UCSD-AML1 (cell line): ENCODE results near the gene EPHA8.

Source experiments
- DNase-seq: peaks from one replicate; lab custom pipeline; 2025; ENCODE audit not compliant: unreplicated experiment; lab: John Stamatoyannopoulos, UW

EPHA8 gene

GRCh38 chr1:22563671-22564602 is 648 bp downstream of the EPHA8 start:
- DNase-seq, result no peak

- DNase-seq, result no peak
These were observed 2.9 kb downstream of the EPHA8 start for GRCh38 chr1:22566161-22566560.

GRCh38 chr1:22567197-22567596 is 3.9 kb downstream of the EPHA8 start:
- no peak for DNase-seq

GRCh38 chr1:22567994-22568393 is 4.7 kb downstream of the EPHA8 start:
- no peak for DNase-seq

- DNase-seq, result no peak
These were observed 6.0 kb downstream of the EPHA8 start for GRCh38 chr1:22569269-22569668.

GRCh38 chr1:22570140-22570909 is 7.0 kb downstream of the EPHA8 start:
- no peak for DNase-seq

- DNase-seq, result no peak
These were observed 9.5 kb downstream of the EPHA8 start for GRCh38 chr1:22572818-22573217.

- DNase-seq, result no peak
These were observed 9.9 kb downstream of the EPHA8 start for GRCh38 chr1:22573237-22573636.

- DNase-seq, result no peak
These were observed 12.4 kb downstream of the EPHA8 start for GRCh38 chr1:22575532-22576149.

- no peak for DNase-seq
These were observed 12.9 kb downstream of the EPHA8 start for GRCh38 chr1:22576150-22576544.

GRCh38 chr1:22576617-22577016 is 13.3 kb downstream of the EPHA8 start:
- no peak for DNase-seq

GRCh38 chr1:22578732-22579361 is 15.6 kb downstream of the EPHA8 start:
- DNase-seq, result no peak

- no peak for DNase-seq
These were observed 16.4 kb downstream of the EPHA8 start for GRCh38 chr1:22579541-22580155.

- DNase-seq, result no peak
These were observed 19.7 kb downstream of the EPHA8 start for GRCh38 chr1:22582661-22583635.

- DNase-seq, result no peak
These were observed 20.8 kb downstream of the EPHA8 start for GRCh38 chr1:22584001-22584562.

- DNase-seq, result no peak
These were observed 21.7 kb downstream of the EPHA8 start for GRCh38 chr1:22584970-22585369.

- DNase-seq, result no peak
These were observed 22.2 kb downstream of the EPHA8 start for GRCh38 chr1:22585471-22585870.

- DNase-seq, result no peak
These were observed 23.3 kb downstream of the EPHA8 start for GRCh38 chr1:22586356-22587130.

- no peak for DNase-seq
These were observed 24.0 kb downstream of the EPHA8 start for GRCh38 chr1:22587247-22587646.
